Gastroesophageal sphincter (tissue), 4 donors: ENCODE data around the gene KHDRBS2. TPM values are rescaled to one million over a fixed set of nuclear protein-coding genes. Genes with fewer than 3 reads are reported as not detected.

Experiments used
- ATAC-seq: fragments of 150-250 bp; one replicate; pipeline ENCODE4 v1.9.1; 2016; ENCODE audit warnings: mild to moderate bottlenecking, moderate library complexity
- H3K27ac ChIP-seq, 4 donors: fragments of 200-600 bp; sonication (generic) in 3 of 4; 1 replicate in 3 of 4; 2 replicates in 1 of 4; pipeline ENCODE4 v1.5.1; 2016 to 2019
- H3K27me3 ChIP-seq: fragments of 200-600 bp; sonication (generic); one replicate; pipeline ENCODE4 v1.5.1; 2019
- H3K36me3 ChIP-seq, 2 donors: fragments of 200-600 bp; sonication (generic); one replicate each; pipeline ENCODE4 v1.5.1; 2019; ENCODE audit warnings: control low read depth in 1 of 2
- H3K4me1 ChIP-seq, 3 donors: fragments of 200-600 bp; sonication (generic); 1 replicate in 2 of 3; 2 replicates in 1 of 3; pipeline ENCODE4 v1.5.1; 2016 to 2019; ENCODE audit warnings: control low read depth in 2 of 3
- H3K4me3 ChIP-seq, 2 donors: fragments of 200-600 bp; sonication (generic); one replicate each; pipeline ENCODE4 v1.5.1; 2019; ENCODE audit warnings: mild to moderate bottlenecking in 1 of 2, moderate library complexity in 1 of 2
- H3K9me3 ChIP-seq, 3 donors: fragments of 200-600 bp; sonication (generic); one replicate each; pipeline ENCODE4 v1.5.1; 2017 to 2019; ENCODE audit warnings: control low read depth in 2 of 3
- EP300 ChIP-seq: sonication (generic); formaldehyde crosslinking; IDR thresholded peaks from one replicate; pipeline ENCODE4 v1.6.1; 2017; ENCODE audit warnings: antibody characterized with exemption, mild to moderate bottlenecking
- POLR2A ChIP-seq, 2 donors: fragments of 450-650 bp; IDR thresholded peaks; one replicate each; pipeline ENCODE4 v1.6.1; 2017; ENCODE audit warnings: antibody characterized with exemption in 2 of 2, mild to moderate bottlenecking in 2 of 2, moderate library complexity in 1 of 2
- POLR2AphosphoS5 ChIP-seq: sonication (generic); formaldehyde crosslinking; IDR thresholded peaks from one replicate; pipeline ENCODE4 v1.6.1; 2017; ENCODE audit warnings: antibody characterized with exemption
- WGBS, 2 donors: methylation state at CpG; one replicate each; pipeline ENCODE4 v1.1.5; 2018; ENCODE audit warnings: low coverage in 1 of 2; 5-methylcytosine and 5-hydroxymethylcytosine counted together
- total RNA-seq, 4 donors: library from RNA; depleted of rRNA; stranded (reverse); fragments of >200 nt; gene quantifications; one replicate each; pipeline ENCODE4 v1.1.0, GENCODE V29; 2016
- TF ChIP-seq, protein P1 (sequence below), 4 experiments: fragments of 200-600 bp in 2 of 4; fragments of 450-650 bp in 2 of 4; sonication (generic) in 1 of 4; IDR thresholded peaks; one replicate each; pipeline ENCODE4 v1.5.1; 2017 to 2019; ENCODE audit warnings: antibody characterized with exemption in 4 of 4, mild to moderate bottlenecking in 2 of 4, moderate library complexity in 2 of 4

Gene KHDRBS2
- total RNA-seq, 4 donors from 2014 or later: 0.62 to 0.81 TPM; not detected in 2

DNA sequence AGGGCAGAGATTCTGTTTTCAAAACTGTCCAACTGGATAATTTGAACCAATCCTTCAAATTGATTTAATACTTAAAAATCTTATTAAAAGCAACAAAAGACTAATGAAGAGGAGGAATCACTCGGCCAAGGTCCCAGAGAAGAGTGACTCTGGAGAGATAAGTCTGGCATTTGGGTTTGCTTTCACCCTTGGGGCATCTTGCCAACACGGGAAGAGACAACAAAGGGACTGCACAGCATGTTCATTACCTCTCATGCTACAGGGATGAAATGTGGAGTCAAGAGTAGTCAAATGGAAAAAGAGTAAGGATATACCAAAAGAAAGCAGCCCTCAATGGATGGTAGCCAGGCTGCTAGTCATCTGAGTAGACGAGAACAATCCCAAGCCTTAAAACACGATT, 68.2 kb downstream of the KHDRBS2 start:
- no peak overlapping the region for H3K27ac ChIP-seq
- no peaks in the 10 kb centered on the region for H3K27me3 ChIP-seq
- WGBS, 2 donors: 67 to 83% methylated on average over 4 of the region's 4 CpGs
- H3K36me3 ChIP-seq: no peaks in the 10 kb centered on the region
- H3K4me3 ChIP-seq: no peak overlapping the region
- no peaks in the 10 kb centered on the region for H3K4me1 ChIP-seq
- no peak for ATAC-seq
- TF ChIP-seq EP300 (no peak), POLR2AphosphoS5 (no peak)
- peaks cover 0 to 3% (median 0%) of the 10 kb centered on the region in 3 donors for H3K9me3 ChIP-seq

- Histone ChIP-seq H3K9me3 (no peaks in the 10 kb centered on the region), H3K36me3 (no peaks in the 10 kb centered on the region), H3K4me3 (no peak overlapping the region), H3K27me3 (no peaks in the 10 kb centered on the region), H3K27ac (no peak overlapping the region), H3K4me1 (no peaks in the 10 kb centered on the region)
- ATAC-seq: no peak
- 43 to 55% methylated on average over 1 of the region's 1 CpG for WGBS, 2 donors
- no peak for TF ChIP-seq POLR2AphosphoS5
- no peak for TF ChIP-seq EP300
- TF ChIP-seq, protein P1, sequence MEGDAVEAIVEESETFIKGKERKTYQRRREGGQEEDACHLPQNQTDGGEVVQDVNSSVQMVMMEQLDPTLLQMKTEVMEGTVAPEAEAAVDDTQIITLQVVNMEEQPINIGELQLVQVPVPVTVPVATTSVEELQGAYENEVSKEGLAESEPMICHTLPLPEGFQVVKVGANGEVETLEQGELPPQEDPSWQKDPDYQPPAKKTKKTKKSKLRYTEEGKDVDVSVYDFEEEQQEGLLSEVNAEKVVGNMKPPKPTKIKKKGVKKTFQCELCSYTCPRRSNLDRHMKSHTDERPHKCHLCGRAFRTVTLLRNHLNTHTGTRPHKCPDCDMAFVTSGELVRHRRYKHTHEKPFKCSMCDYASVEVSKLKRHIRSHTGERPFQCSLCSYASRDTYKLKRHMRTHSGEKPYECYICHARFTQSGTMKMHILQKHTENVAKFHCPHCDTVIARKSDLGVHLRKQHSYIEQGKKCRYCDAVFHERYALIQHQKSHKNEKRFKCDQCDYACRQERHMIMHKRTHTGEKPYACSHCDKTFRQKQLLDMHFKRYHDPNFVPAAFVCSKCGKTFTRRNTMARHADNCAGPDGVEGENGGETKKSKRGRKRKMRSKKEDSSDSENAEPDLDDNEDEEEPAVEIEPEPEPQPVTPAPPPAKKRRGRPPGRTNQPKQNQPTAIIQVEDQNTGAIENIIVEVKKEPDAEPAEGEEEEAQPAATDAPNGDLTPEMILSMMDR (IDR thresholded peaks at IDR 0.05): no peak
- no peak for TF ChIP-seq POLR2A (IDR thresholded peaks at IDR 0.05)
These were observed 83.9 kb downstream of the KHDRBS2 start for GRCh38 chr6:62202078-62202477.

- H3K27me3 ChIP-seq: no peaks in the 10 kb centered on the region
- no peaks in the 10 kb centered on the region for H3K4me1 ChIP-seq
- TF ChIP-seq POLR2AphosphoS5: no peak
- TF ChIP-seq, protein P1 (IDR thresholded peaks at IDR 0.05): no peak
- no peak for TF ChIP-seq EP300
- no peak for TF ChIP-seq POLR2A (IDR thresholded peaks at IDR 0.05)
- no peaks in the 10 kb centered on the region for H3K36me3 ChIP-seq
- no peak for ATAC-seq
- no peak overlapping the region for H3K27ac ChIP-seq
- no peak overlapping the region for H3K4me3 ChIP-seq
- 92 to 100% methylated on average over 1 of the region's 1 CpG for WGBS, 2 donors
- no peaks in the 10 kb centered on the region for H3K9me3 ChIP-seq
These were observed 93.4 kb downstream of the KHDRBS2 start for GRCh38 chr6:62192593-62192992.

- H3K9me3 ChIP-seq: no peaks in the 10 kb centered on the region
- H3K4me3 ChIP-seq: no peak overlapping the region
- no peaks in the 10 kb centered on the region for H3K36me3 ChIP-seq
- no peak for ATAC-seq
- no peaks in the 10 kb centered on the region for H3K4me1 ChIP-seq
- TF ChIP-seq POLR2AphosphoS5 (no peak), EP300 (no peak), POLR2A (IDR thresholded peaks at IDR 0.05) (no peak)
- TF ChIP-seq, protein P1 (IDR thresholded peaks at IDR 0.05): no peak
- no peaks in the 10 kb centered on the region for H3K27me3 ChIP-seq
- 80 to 90% methylated on average over 1 of the region's 1 CpG for WGBS, 2 donors
- no peak overlapping the region for H3K27ac ChIP-seq
These were observed 110.8 kb downstream of the KHDRBS2 start for GRCh38 chr6:62175195-62175594.

DNA sequence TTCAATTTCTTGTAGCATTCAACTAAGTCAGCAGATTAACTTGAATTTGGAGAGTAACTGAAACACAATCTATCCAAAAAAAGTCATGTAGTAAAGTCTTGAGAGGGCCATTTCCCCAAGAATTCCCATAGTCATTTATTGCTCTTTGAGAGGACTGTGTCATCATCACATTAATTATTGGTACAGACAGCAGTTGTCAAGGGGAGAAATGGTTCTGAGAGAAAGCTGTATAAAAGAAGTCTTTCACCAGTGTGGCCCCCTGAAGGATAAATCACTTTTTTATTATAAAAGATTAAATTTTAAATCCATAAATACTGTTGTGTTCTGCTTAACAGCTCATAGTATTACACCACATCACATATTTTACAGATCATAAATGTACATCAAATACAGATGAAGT, 111.5 kb downstream of the KHDRBS2 start:
- Histone ChIP-seq H3K4me3 (no peak overlapping the region), H3K36me3 (no peaks in the 10 kb centered on the region), H3K27me3 (no peaks in the 10 kb centered on the region), H3K27ac (no peak overlapping the region), H3K9me3 (no peaks in the 10 kb centered on the region), H3K4me1 (no peaks in the 10 kb centered on the region)
- no peak for ATAC-seq
- TF ChIP-seq, protein P1 (IDR thresholded peaks at IDR 0.05): no peak
- TF ChIP-seq EP300 (no peak), POLR2AphosphoS5 (no peak), POLR2A (IDR thresholded peaks at IDR 0.05) (no peak)
